GM18508 (cell line): ENCODE results near the gene TUBB1.

ENCODE experiments used
- ATAC-seq: cut with Tn5 transposase; IDR thresholded peaks from one replicate; pipeline ENCODE4 v1.9.1; 2021; ENCODE audit warnings: moderate number of reproducible peaks; ENCODE audit not compliant: insufficient read depth, unreplicated experiment

The TUBB1 gene

GRCh38 chr20:59016795-59017492 lies 2.3 kb upstream of the TUBB1 start:
- ATAC-seq: no peak

- no peak for ATAC-seq
These were observed 1.6 kb upstream of the TUBB1 start for GRCh38 chr20:59017493-59018231.

GRCh38 chr20:59018817-59019216 lies 412 bp upstream of the TUBB1 start:
- no peak for ATAC-seq

- ATAC-seq: no peak
These were observed 1.8 kb downstream of the TUBB1 start for GRCh38 chr20:59020938-59021551.

DNA sequence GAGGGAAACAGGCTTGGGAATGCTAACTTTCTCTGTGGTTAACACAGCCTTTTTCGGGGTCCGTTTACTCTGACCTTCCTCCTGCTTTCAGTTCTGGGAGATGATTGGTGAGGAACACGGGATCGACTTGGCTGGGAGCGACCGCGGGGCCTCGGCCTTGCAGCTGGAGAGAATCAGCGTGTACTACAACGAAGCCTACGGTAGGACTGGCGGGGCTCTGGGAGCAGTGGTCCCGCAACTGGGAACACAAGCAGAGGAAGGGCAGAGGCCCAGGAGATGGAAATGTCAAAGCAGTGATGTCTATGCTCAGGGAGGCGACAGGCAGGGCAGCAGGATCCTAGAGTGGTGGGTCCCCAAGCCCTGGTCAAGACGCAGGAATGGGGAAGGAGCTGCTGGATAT lies 3.5 kb downstream of the TUBB1 start:
- ATAC-seq: no peak

- no peak for ATAC-seq
These were observed 4.4 kb downstream of the TUBB1 start for GRCh38 chr20:59023616-59024015.

GRCh38 chr20:59024111-59024530 lies 4.9 kb downstream of the TUBB1 start:
- no peak for ATAC-seq

GRCh38 chr20:59025086-59025485 lies 5.9 kb downstream of the TUBB1 start:
- no peak for ATAC-seq

DNA sequence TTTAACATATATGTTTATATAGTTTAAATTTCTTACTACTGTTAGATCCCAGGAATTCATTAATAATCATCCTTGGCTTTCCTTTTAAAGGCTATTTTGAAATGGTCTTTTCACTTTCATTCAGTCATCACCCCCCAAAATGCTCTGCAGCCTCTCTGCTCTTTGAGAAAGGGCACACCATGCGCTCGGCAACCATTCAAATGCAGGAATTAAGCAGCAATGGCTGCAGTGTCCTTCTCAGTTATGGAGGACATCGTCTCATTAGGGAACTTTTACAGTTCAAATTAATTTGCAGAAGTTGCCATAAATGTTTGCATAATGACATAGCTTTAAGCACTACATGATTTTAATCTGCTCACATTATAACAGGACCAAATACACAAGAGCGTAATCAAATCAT lies 6.3 kb downstream of the TUBB1 start:
- no peak for ATAC-seq

- ATAC-seq: no peak
These were observed 7.9 kb downstream of the TUBB1 start for GRCh38 chr20:59026904-59027740.

- no peak for ATAC-seq
These were observed 8.6 kb downstream of the TUBB1 start for GRCh38 chr20:59027741-59028320.

DNA sequence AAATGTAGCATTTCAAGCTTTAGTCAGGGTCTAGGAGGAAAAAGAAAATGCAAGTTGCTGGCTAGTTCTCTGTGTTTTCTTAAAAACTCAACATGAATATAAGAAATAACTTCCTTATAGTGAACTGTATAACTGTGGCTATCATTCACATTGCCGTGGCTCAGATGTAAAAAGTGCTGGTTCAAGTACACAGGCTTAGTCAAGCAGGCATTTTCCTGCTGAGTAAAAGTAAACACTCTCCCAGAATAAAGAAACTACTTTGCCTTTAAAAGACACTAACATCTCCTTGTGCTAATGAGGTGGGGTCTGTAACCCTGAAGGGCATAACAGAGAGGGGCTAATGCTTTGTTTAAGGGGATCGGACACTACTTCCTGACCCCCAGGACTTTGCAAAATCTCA lies 9.6 kb downstream of the TUBB1 start:
- ATAC-seq: no peak

DNA sequence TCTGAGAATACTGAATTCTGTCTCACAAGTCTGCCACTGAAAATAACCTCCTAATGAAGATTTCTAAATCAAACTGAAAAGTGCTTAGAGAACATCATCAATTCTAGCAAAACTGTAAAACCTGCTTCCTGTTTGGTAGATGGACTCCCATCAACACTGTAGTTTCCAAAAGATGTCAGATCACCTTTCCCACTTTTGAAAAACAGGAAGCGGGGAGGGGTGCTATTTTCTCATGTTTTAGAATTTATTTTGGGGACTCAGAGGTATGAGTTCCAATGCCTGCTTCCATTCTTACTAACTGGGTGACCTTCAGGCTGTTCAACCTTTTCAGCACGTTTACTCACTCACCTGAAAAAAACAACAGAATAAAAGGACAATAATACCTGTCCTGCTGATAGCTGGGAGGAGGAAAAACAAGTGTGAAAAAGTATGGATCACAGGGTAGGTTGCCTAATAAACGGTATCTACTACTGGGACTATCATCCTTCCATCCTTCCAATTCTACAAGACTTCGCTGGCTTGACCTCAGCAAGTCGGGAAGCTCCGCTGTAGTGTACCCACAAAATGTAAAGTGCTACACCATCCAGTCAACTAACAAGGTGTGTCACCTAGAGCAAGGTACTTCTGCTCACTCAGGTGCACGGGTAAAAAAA lies 11.8 kb downstream of the TUBB1 start:
- ATAC-seq: no peak

DNA sequence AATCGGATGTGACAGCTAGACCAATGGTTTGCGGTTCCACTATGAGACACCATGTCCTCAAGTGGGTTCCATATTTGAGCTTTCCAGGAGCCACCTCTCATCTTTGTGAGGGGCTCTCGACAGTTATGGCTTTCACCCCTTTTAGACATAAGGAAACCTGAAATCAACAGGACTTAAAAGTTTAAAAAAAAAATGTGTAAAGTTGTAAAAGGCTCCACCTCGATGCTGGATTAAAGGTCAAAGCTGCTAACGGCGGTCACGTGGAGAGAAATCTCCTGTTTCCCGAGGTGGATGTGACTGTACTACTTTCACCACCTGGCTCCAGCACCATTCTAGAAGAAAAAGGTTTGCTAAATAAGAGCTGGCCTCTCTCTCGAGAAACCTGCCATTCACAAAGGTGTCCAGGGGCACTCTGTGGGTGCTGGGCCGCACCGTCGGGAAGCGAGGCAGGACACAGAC lies 12.4 kb downstream of the TUBB1 start:
- ATAC-seq: no peak

DNA sequence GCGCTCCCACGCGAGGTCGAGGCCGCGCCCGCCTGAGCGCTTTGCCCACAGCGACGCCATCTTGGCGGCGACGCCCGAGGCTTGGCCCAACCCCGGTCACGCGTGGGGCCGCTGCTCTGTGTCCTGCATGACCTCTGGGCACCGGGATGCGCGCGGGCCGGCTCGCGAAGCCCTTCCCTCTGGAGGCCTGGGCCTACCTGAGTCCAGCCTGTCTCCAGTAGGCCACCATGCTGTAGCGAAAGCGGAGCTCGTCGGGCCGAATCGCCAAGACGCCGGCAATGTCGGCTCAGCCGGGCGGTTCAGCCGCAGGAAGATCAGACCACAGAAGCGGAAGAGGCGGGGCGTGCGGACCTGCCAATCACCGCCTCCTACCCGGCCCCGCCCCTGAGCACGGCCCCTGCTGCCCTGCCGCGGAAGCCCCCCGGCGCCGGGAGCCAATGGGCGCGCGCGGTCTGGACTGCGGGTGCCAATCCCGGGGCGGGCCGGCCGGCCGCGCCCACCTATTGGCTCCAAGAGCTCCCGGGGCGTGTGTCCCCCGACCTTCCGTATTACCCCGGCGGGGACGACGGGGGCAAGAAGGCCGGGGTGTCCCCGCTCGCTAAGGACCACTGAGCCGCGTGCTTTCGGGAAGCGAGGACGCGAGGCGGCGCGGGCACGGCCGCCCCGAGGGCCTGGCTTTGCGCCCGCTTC lies 12.9 kb downstream of the TUBB1 start, which contains the start of gene ATP5F1E:
Gene ATP5F1E (minus strand): TSS at position 313 of the 690 bp plus-strand sequence. CDS start 84 bp downstream, at position 229.
- ATAC-seq: peak; percentile 55

GRCh38 chr20:59032713-59033059 lies 13.5 kb downstream of the TUBB1 start:
- peak; percentile 28 for ATAC-seq

GRCh38 chr20:59033093-59033492 lies 13.9 kb downstream of the TUBB1 start:
- no peak for ATAC-seq

DNA sequence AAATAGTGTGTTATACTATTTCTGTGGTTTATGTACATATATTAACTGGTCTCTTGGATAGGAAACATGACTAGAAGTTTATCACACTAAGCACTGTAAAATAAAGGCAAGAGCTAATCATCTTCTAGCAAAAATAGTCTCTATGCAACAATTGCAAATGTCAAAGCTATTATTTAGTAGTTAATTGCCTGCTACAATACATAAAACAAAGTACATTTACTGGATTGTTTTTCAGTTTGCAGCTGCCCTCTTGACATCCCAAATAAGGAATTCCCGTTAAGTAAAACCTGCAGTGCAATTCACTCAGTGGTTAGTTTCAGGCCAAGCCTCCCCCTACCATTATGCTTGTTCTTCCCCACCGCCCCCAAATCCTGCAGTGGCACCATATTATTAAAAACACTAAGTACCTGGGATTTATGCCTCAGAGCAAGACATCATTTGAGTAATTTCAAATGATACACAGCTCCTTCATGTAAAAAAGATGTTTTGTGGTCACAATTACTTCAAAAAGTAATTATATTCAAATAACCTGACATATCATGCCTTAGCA lies 14.5 kb downstream of the TUBB1 start:
- no peak for ATAC-seq

GRCh38 chr20:59035381-59035780 lies 16.2 kb downstream of the TUBB1 start:
- no peak for ATAC-seq
